HG02852 (cell line): ENCODE measurements around the gene AIMP1.
A peak's percentile ranks its signal among the peaks of the same experiment; 100 is the strongest.
"Not testable (repeated sequence)": the region's sequence is repeated elsewhere in the genome, so short reads cannot be mapped to it uniquely, and the experiment has no call there.

ENCODE experiments used
- ATAC-seq: cut with Tn5 transposase; IDR thresholded peaks from one replicate; pipeline ENCODE4 v1.9.1; 2021; ENCODE audit warnings: mild to moderate bottlenecking, moderate library complexity; ENCODE audit not compliant: unreplicated experiment

The AIMP1 gene

GRCh38 chr4:106312377-106312776 is 4.0 kb upstream of the AIMP1 start:
- ATAC-seq, result no peak

- ATAC-seq, result no peak
Observed at GRCh38 chr4:106312997-106313522, 3.3 kb upstream of the AIMP1 start.

- no peak for ATAC-seq
Observed at GRCh38 chr4:106314960-106315359, 1.4 kb upstream of the AIMP1 start.

GRCh38 chr4:106315476-106315967 is 828 bp upstream of the AIMP1 start:
- ATAC-seq, result peak; percentile 24

GRCh38 chr4:106316773-106317409 is 541 bp downstream of the AIMP1 start:
- ATAC-seq, result peak; percentile 3

- ATAC-seq, result no peak
Observed at GRCh38 chr4:106317815-106318214, 1.5 kb downstream of the AIMP1 start.

GRCh38 chr4:106318511-106318910 is 2.2 kb downstream of the AIMP1 start:
- ATAC-seq, result no peak

GRCh38 chr4:106320235-106320634 is 3.9 kb downstream of the AIMP1 start:
- ATAC-seq, result no peak

GRCh38 chr4:106321168-106321567 is 4.8 kb downstream of the AIMP1 start:
- ATAC-seq, result not testable (repeated sequence)

GRCh38 chr4:106321814-106322213 is 5.5 kb downstream of the AIMP1 start:
- not testable (repeated sequence) for ATAC-seq

- ATAC-seq, result no peak
Observed at GRCh38 chr4:106323119-106323518, 6.8 kb downstream of the AIMP1 start.

- ATAC-seq, result no peak
Observed at GRCh38 chr4:106325800-106326199, 9.4 kb downstream of the AIMP1 start.

GRCh38 chr4:106329041-106329618 is 12.8 kb downstream of the AIMP1 start:
- ATAC-seq, result peak; percentile 79

- ATAC-seq, result no peak
Observed at GRCh38 chr4:106333186-106333585, 16.8 kb downstream of the AIMP1 start.

GRCh38 chr4:106334741-106335470 is 18.6 kb downstream of the AIMP1 start:
- no peak for ATAC-seq

GRCh38 chr4:106336618-106337017 is 20.3 kb downstream of the AIMP1 start:
- no peak for ATAC-seq

- no peak for ATAC-seq
Observed at GRCh38 chr4:106337916-106338315, 21.6 kb downstream of the AIMP1 start.

GRCh38 chr4:106338671-106339070 is 22.3 kb downstream of the AIMP1 start:
- no peak for ATAC-seq

GRCh38 chr4:106339431-106339830 is 23.1 kb downstream of the AIMP1 start:
- ATAC-seq, result no peak

GRCh38 chr4:106340774-106341173 is 24.4 kb downstream of the AIMP1 start:
- no peak for ATAC-seq

- no peak for ATAC-seq
Observed at GRCh38 chr4:106343865-106344646, 27.7 kb downstream of the AIMP1 start.
